Choroid plexus epithelial cell (primary cell): Measurements from ENCODE around the gene FHOD3.

Source experiments
- DNase-seq: peaks from one replicate; pipeline ENCODE4 v3.0.0-alpha.2; 2010; ENCODE audit warnings: low read depth
- H3K4me3 ChIP-seq: 2 replicates; pipeline ENCODE4 v1.5.1; 2011; ENCODE audit warnings: low read depth, mild to moderate bottlenecking, control low read depth, low read length, moderate library complexity
- TF ChIP-seq, protein P1 (sequence below): conservative IDR thresholded peaks from 2 replicates; pipeline ENCODE4 v1.5.1; 2011; ENCODE audit warnings: low read depth, mild to moderate bottlenecking, control low read depth, inconsistent platforms, low read length, moderate library complexity

The FHOD3 gene

GRCh38 chr18:36558234-36558633, 260.7 kb downstream of the FHOD3 start:
- TF ChIP-seq, protein P1, sequence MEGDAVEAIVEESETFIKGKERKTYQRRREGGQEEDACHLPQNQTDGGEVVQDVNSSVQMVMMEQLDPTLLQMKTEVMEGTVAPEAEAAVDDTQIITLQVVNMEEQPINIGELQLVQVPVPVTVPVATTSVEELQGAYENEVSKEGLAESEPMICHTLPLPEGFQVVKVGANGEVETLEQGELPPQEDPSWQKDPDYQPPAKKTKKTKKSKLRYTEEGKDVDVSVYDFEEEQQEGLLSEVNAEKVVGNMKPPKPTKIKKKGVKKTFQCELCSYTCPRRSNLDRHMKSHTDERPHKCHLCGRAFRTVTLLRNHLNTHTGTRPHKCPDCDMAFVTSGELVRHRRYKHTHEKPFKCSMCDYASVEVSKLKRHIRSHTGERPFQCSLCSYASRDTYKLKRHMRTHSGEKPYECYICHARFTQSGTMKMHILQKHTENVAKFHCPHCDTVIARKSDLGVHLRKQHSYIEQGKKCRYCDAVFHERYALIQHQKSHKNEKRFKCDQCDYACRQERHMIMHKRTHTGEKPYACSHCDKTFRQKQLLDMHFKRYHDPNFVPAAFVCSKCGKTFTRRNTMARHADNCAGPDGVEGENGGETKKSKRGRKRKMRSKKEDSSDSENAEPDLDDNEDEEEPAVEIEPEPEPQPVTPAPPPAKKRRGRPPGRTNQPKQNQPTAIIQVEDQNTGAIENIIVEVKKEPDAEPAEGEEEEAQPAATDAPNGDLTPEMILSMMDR, result no peak
- no peak overlapping the region for H3K4me3 ChIP-seq
- no peak for DNase-seq

DNA sequence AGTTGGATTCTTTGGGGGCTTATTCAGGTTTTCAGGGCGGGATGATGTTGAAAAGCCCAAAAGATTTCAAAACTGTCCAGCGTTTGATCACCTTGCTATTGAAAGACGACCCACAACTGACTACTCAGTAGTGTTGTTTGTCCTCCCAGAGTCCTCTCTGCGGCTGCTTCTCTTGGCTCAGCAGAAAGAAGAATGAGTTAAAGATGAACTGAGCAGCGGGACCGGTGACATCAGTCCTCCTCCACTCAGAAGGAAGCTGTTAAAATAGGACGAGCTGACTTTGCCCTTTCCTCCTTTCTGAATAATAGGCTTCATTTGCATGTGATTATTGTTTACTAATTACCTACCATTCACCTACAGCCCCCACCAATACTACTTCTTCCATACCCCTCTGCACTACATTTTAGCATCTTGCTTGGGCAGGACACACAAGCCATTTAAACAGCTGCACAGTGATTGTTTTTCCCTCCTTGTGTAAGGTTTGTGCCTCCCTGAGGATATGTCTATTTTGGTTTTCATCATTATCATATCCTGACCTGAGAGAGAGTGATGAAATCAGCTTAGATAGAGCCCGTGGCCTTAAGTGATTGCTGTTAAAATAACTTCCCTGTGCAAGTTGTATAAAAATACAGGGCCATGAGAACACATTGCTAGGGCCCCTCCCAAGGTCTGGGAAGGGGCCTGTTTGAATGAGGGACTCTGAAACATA, 261.8 kb downstream of the FHOD3 start:
- H3K4me3 ChIP-seq, result no peak overlapping the region
- TF ChIP-seq, protein P1, result no peak
- no peak for DNase-seq

GRCh38 chr18:36560187-36560586, 262.7 kb downstream of the FHOD3 start:
- no peak for DNase-seq
- H3K4me3 ChIP-seq, result no peak overlapping the region
- TF ChIP-seq, protein P1, result no peak

GRCh38 chr18:36561046-36561445, 263.5 kb downstream of the FHOD3 start:
- TF ChIP-seq, protein P1, result no peak

GRCh38 chr18:36564841-36565240, 267.3 kb downstream of the FHOD3 start:
- TF ChIP-seq, protein P1, result no peak
- DNase-seq, result no peak
- H3K4me3 ChIP-seq, result no peak overlapping the region

More at GRCh38 chr18:36561046-36561445, 263.5 kb downstream of the FHOD3 start:
- H3K4me3 ChIP-seq, result no peak overlapping the region
- DNase-seq, result no peak

DNA sequence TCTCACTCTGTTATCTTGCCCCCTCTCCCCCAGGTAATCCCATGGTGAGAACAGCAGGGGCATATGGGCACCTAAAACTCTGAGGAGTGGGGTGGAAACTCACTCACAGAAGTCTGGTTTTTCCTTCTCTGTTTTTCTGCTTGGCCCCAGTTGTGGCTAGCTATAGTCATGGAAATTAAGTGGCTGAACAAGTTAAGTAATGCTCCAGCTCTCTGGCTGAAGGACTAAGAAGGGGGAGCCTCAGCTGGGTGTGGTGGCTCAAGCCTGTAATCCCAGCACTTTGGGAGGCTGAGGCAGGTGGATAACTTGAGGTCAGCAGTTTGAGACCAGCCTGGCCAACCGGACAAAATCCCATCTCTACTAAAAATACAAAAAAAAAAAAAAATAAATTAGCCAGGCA, 270.3 kb downstream of the FHOD3 start:
- H3K4me3 ChIP-seq, result no peak overlapping the region
- TF ChIP-seq, protein P1, result no peak
- DNase-seq, result no peak

- no peak for DNase-seq
- no peak overlapping the region for H3K4me3 ChIP-seq
- TF ChIP-seq, protein P1, result no peak
These were observed 271.0 kb downstream of the FHOD3 start for GRCh38 chr18:36568487-36568886.
